WTC11 (cell line): ENCODE results near the gene CD9.

Source experiments
- ATF2 ChIP-seq: sonication (generic); formaldehyde crosslinking; IDR thresholded peaks from 2 replicates; pipeline ENCODE4 v1.8.1; 2022; ENCODE audit warnings: low read depth, missing genetic modification reagents, borderline replicate concordance
- CTCF ChIP-seq: fragments of 200-600 bp; IDR thresholded peaks from 2 replicates; pipeline ENCODE4 v1.8.0; 2022; ENCODE audit warnings: antibody characterized with exemption
- JUN ChIP-seq: sonication (generic); formaldehyde crosslinking; IDR thresholded peaks from 2 replicates; pipeline ENCODE4 v1.8.0; 2023; ENCODE audit warnings: mild to moderate bottlenecking, missing genetic modification reagents
- SP1 ChIP-seq: sonication (generic); formaldehyde crosslinking; conservative IDR thresholded peaks from 2 replicates; pipeline ENCODE4 v1.8.1; 2022; ENCODE audit warnings: missing genetic modification reagents

GRCh38 chr12:6214633-6215032, 14.4 kb downstream of the CD9 start:
- no peak for TF ChIP-seq CTCF
- no peak for TF ChIP-seq SP1 (CRISPR knock-in tag)
- no peak for TF ChIP-seq ATF2
- TF ChIP-seq JUN: no peak
